Upper lobe of left lung (tissue), 6 donors: ENCODE results near the gene NACC2. TPM values are rescaled to one million over a fixed set of nuclear protein-coding genes. Genes with fewer than 3 reads are reported as not detected.

ENCODE experiments used
- ATAC-seq, 2 donors: fragments of 200-7000 bp; cut with Tn5 transposase; one replicate each; pipeline ENCODE4 v1.9.1; 2022; ENCODE audit warnings: mild to moderate bottlenecking in 2 of 2, moderate library complexity in 2 of 2; ENCODE audit not compliant: low FRiP score in 2 of 2
- DNase-seq, 2 donors: peaks; one replicate each; pipeline ENCODE4 v3.0.0-alpha.2; 2019 to 2020
- H3K27ac ChIP-seq, 4 donors: fragments of 200-600 bp; sonication (generic); one replicate each; pipeline ENCODE4 v1.5.1; 2016 to 2019
- H3K27me3 ChIP-seq, 4 donors: fragments of 200-600 bp; sonication (generic); one replicate each; pipeline ENCODE4 v1.5.1; 2017 to 2019
- H3K36me3 ChIP-seq, 4 donors: fragments of 200-600 bp; sonication (generic); one replicate each; pipeline ENCODE4 v1.5.1; 2016 to 2019
- H3K4me1 ChIP-seq, 4 donors: fragments of 200-600 bp; sonication (generic); one replicate each; pipeline ENCODE4 v1.5.1; 2018 to 2019
- H3K4me3 ChIP-seq, 4 donors: fragments of 200-600 bp; sonication (generic); one replicate each; pipeline ENCODE4 v1.5.1; 2017 to 2019; ENCODE audit warnings: mild to moderate bottlenecking in 2 of 4, moderate library complexity in 1 of 4
- H3K9me3 ChIP-seq, 4 donors: fragments of 200-600 bp; sonication (generic); one replicate each; pipeline ENCODE4 v1.5.1; 2018 to 2019
- CTCF ChIP-seq, 6 experiments: fragments of 450-650 bp in 4 of 6; fragments of 200-600 bp in 2 of 6; sonication (generic) in 2 of 6; IDR thresholded peaks; one replicate each; pipeline ENCODE4 v1.5.1; 2016 to 2019; ENCODE audit warnings: antibody characterized with exemption in 6 of 6
- EP300 ChIP-seq, 4 donors: sonication (generic); formaldehyde crosslinking; IDR thresholded peaks; one replicate each; pipeline ENCODE4 v1.5.1; 2017; ENCODE audit warnings: antibody characterized with exemption in 4 of 4, control low read depth in 2 of 4
- POLR2A ChIP-seq, 4 donors: fragments of 450-650 bp; IDR thresholded peaks; one replicate each; pipeline ENCODE4 v1.5.1; 2016 to 2017; ENCODE audit warnings: antibody characterized with exemption in 4 of 4, mild to moderate bottlenecking in 2 of 4
- POLR2AphosphoS5 ChIP-seq, 2 donors: sonication (generic); formaldehyde crosslinking; IDR thresholded peaks; one replicate each; pipeline ENCODE4 v1.5.1; 2017; ENCODE audit warnings: antibody characterized with exemption in 2 of 2
- WGBS, 2 donors: methylation state at CpG; one replicate each; pipeline ENCODE4 v1.1.5; 2017 to 2018; 5-methylcytosine and 5-hydroxymethylcytosine counted together
- total RNA-seq, 6 donors: library from RNA; depleted of rRNA in 4 of 6; stranded (reverse); fragments of >200 nt in 4 of 6; gene quantifications; one replicate each; pipeline versions ENCODE4 v1.1.0 to v1.2.1, GENCODE V29; 2016 to 2021
- donor health status: DM: no; HTN: no; CAD: no; lungs with moderate emphysema.
- donor health status: DM: no; HTN: yes; CAD: no; lungs with severe emphysema.

Gene NACC2
- total RNA-seq, 6 donors from 2014 or later = 16.8 to 38.4 (median 31.3) TPM

- peak overlapping the region; percentile 46 to 81 (median 76) for H3K27ac ChIP-seq
- 77 to 88% methylated on average over 11 to 18 of the region's 18 CpGs for WGBS, 2 donors
- ATAC-seq (no peak), DNase-seq (no peak)
- H3K36me3 ChIP-seq = peaks cover 4 to 62% (median 31%) of the 10 kb centered on the region in 4 donors
- peak overlapping the region in 2 of 4 donors; percentile 2 to 26 for H3K4me3 ChIP-seq
- H3K4me1 ChIP-seq = peaks cover 28 to 75% (median 50%) of the 10 kb centered on the region in 4 donors
- H3K27me3 ChIP-seq = no peaks in the 10 kb centered on the region
- H3K9me3 ChIP-seq = no peaks in the 10 kb centered on the region
- no peak for TF ChIP-seq CTCF (IDR thresholded peaks at IDR 0.05)
- TF ChIP-seq POLR2AphosphoS5 (IDR thresholded peaks at IDR 0.05) = no peak
- no peak for TF ChIP-seq EP300 (IDR thresholded peaks at IDR 0.05)
- no peak for TF ChIP-seq POLR2A (IDR thresholded peaks at IDR 0.05)
Measured at GRCh38 chr9:136046554-136046920, 48.6 kb downstream of the NACC2 start.

GRCh38 chr9:136045595-136046553 is 49.2 kb downstream of the NACC2 start:
- Histone ChIP-seq H3K27me3 (no peaks in the 10 kb centered on the region), H3K36me3 (peaks cover 4 to 62% (median 31%) of the 10 kb centered on the region in 4 donors), H3K9me3 (no peaks in the 10 kb centered on the region), H3K4me3 (peak overlapping the region in 2 of 4 donors; percentile 2 to 26), H3K4me1 (peaks cover 23 to 68% (median 45%) of the 10 kb centered on the region in 4 donors), H3K27ac (peak overlapping the region; percentile 46 to 81 (median 76))
- DNase-seq (peak; percentile 70 to 82), ATAC-seq (peak in 1 of 2 donors; percentile 69)
- no peak for TF ChIP-seq EP300 (IDR thresholded peaks at IDR 0.05)
- no peak for TF ChIP-seq POLR2A (IDR thresholded peaks at IDR 0.05)
- peak in 1 of 2 donors; percentile 26 for TF ChIP-seq POLR2AphosphoS5 (IDR thresholded peaks at IDR 0.05)
- 59 to 71% methylated on average over 17 to 39 of the region's 44 CpGs for WGBS, 2 donors

- TF ChIP-seq EP300 (IDR thresholded peaks at IDR 0.05) (no peak), CTCF (IDR thresholded peaks at IDR 0.05) (no peak), POLR2AphosphoS5 (IDR thresholded peaks at IDR 0.05) (no peak), POLR2A (IDR thresholded peaks at IDR 0.05) (no peak)
- peak in 1 of 2 donors; percentile 25 for ATAC-seq
- no peak overlapping the region for H3K4me3 ChIP-seq
Measured at GRCh38 chr9:136044971-136045594, 50.0 kb downstream of the NACC2 start.

GRCh38 chr9:136044207-136044970 is 50.7 kb downstream of the NACC2 start:
- Histone ChIP-seq H3K4me1 (peaks cover 18 to 55% (median 37%) of the 10 kb centered on the region in 4 donors), H3K27me3 (no peaks in the 10 kb centered on the region), H3K27ac (peak overlapping the region in 2 of 4 donors; percentile 81), H3K4me3 (no peak overlapping the region), H3K36me3 (peaks cover under 1 to 52% (median 24%) of the 10 kb centered on the region in 4 donors), H3K9me3 (peaks cover 0 to 4% (median under 1%) of the 10 kb centered on the region in 4 donors)
- ATAC-seq (no peak), DNase-seq (no peak)
- 89 to 97% methylated on average over 14 to 23 of the region's 25 CpGs for WGBS, 2 donors
- TF ChIP-seq POLR2A (IDR thresholded peaks at IDR 0.05) = no peak
- TF ChIP-seq EP300 (IDR thresholded peaks at IDR 0.05) = no peak
- TF ChIP-seq CTCF (IDR thresholded peaks at IDR 0.05) = no peak
- no peak for TF ChIP-seq POLR2AphosphoS5 (IDR thresholded peaks at IDR 0.05)

More at GRCh38 chr9:136044971-136045594, 50.0 kb downstream of the NACC2 start:
- Histone ChIP-seq H3K27me3 (no peaks in the 10 kb centered on the region), H3K36me3 (peaks cover 4 to 59% (median 29%) of the 10 kb centered on the region in 4 donors), H3K4me1 (peaks cover 18 to 60% (median 37%) of the 10 kb centered on the region in 4 donors), H3K9me3 (no peaks in the 10 kb centered on the region), H3K27ac (peak overlapping the region; percentile 46 to 81 (median 76))
- 80 to 83% methylated on average over 15 of the region's 16 CpGs for WGBS, 2 donors
- DNase-seq = no peak
